ENCODE measurements around the gene HES3. TPM values are rescaled to one million over a fixed set of nuclear protein-coding genes. Genes with fewer than 3 reads are reported as not detected.
A peak's percentile ranks its signal among the peaks of the same experiment; 100 is the strongest.

The HES3 gene
- total RNA-seq, 1 donor from 2014 or later: not detected

- DNase-seq: no peak
Observed at GRCh38 chr1:6279613-6280383, 35.8 kb downstream of the HES3 start.

GRCh38 chr1:6280761-6281451 lies 36.9 kb downstream of the HES3 start:
- DNase-seq: no peak

- DNase-seq: no peak
Observed at GRCh38 chr1:6281511-6282402, 37.8 kb downstream of the HES3 start.

- DNase-seq: no peak
Observed at GRCh38 chr1:6282577-6283270, 38.7 kb downstream of the HES3 start.

GRCh38 chr1:6285336-6285735 lies 41.4 kb downstream of the HES3 start:
- no peak for DNase-seq

- no peak for DNase-seq
Observed at GRCh38 chr1:6286266-6286665, 42.3 kb downstream of the HES3 start.

GRCh38 chr1:6287029-6287428 lies 43.0 kb downstream of the HES3 start:
- no peak for DNase-seq

GRCh38 chr1:6287431-6287886 lies 43.5 kb downstream of the HES3 start:
- DNase-seq: peak; percentile 59

- DNase-seq: no peak
Observed at GRCh38 chr1:6288026-6288425, 44.0 kb downstream of the HES3 start.

GRCh38 chr1:6288665-6289064 lies 44.7 kb downstream of the HES3 start:
- no peak for DNase-seq

- peak; percentile 49 for DNase-seq
Observed at GRCh38 chr1:6292102-6292501, 48.1 kb downstream of the HES3 start.

GRCh38 chr1:6294080-6294889 lies 50.3 kb downstream of the HES3 start:
- DNase-seq: no peak

- no peak for DNase-seq
Observed at GRCh38 chr1:6294890-6295556, 51.0 kb downstream of the HES3 start.

Other genes starting within 250 kb of the HES3 start
- gene KCNAB2, start 198.3 kb upstream of the HES3 start, total RNA-seq: 5.0 TPM
- 1.4 TPM for gene CHD5, start 63.9 kb upstream of the HES3 start, total RNA-seq
- gene RPL22, start 44.6 kb upstream of the HES3 start, total RNA-seq: 261 TPM
- gene RNF207, start 38.1 kb upstream of the HES3 start, total RNA-seq: 7.6 TPM
- 32.3 TPM for gene ICMT, start 8.2 kb upstream of the HES3 start, total RNA-seq
- gene GPR153, start 16.9 kb downstream of the HES3 start, total RNA-seq: 17.4 TPM
- 10.0 TPM for gene ACOT7, start 149.6 kb downstream of the HES3 start, total RNA-seq
- gene HES2, start 175.7 kb downstream of the HES3 start, total RNA-seq: 5.9 TPM
- 6.4 TPM for gene ESPN, start 180.6 kb downstream of the HES3 start, total RNA-seq
- gene TNFRSF25, start 222.0 kb downstream of the HES3 start, total RNA-seq: 11.6 TPM
- 14.3 TPM for gene PLEKHG5, start 247.5 kb downstream of the HES3 start, total RNA-seq